HEK293T (cell line): ENCODE data around the gene LGI4.

Experiments used
- CTCF ChIA-PET: fragments of 350-600 bp; formaldehyde crosslinking; extraction: SDS; loops from one replicate; lab custom pipeline; 2021; ENCODE audit warnings: antibody characterized with exemption, inconsistent platforms; lab: Yijun Ruan, JAX
- POLR2A ChIA-PET: fragments of 350-600 bp; formaldehyde crosslinking; extraction: SDS; loops from one replicate; lab custom pipeline; 2020; ENCODE audit warnings: antibody characterized with exemption, inconsistent platforms; lab: Yijun Ruan, JAX
- DNase-seq: peaks from one replicate; pipeline ENCODE4 v3.0.0; 2012; ENCODE audit warnings: mixed read lengths; ENCODE audit errors: extremely low spot score
- ARNT ChIP-seq: fragments of 450-650 bp; IDR thresholded peaks from 2 replicates; pipeline ENCODE4 v1.6.1; 2017; ENCODE audit warnings: mild to moderate bottlenecking
- CTBP1 ChIP-seq: fragments of 450-650 bp; IDR thresholded peaks from 2 replicates; pipeline ENCODE4 v1.6.1; 2016; ENCODE audit warnings: borderline replicate concordance
- ELF4 ChIP-seq: fragments of 450-650 bp; IDR thresholded peaks from 2 replicates; pipeline ENCODE4 v1.6.1; 2017; ENCODE audit warnings: antibody characterized with exemption
- FOXA1 ChIP-seq: fragments of 450-650 bp; IDR thresholded peaks from 2 replicates; pipeline ENCODE4 v1.6.1; 2016; ENCODE audit warnings: mild to moderate bottlenecking
- FOXK2 ChIP-seq: fragments of 450-650 bp; IDR thresholded peaks from 2 replicates; pipeline ENCODE4 v1.6.1; 2016; ENCODE audit warnings: mild to moderate bottlenecking
- FOXM1 ChIP-seq: fragments of 450-650 bp; IDR thresholded peaks from 2 replicates; pipeline ENCODE4 v1.6.1; 2017; ENCODE audit warnings: mild to moderate bottlenecking, borderline replicate concordance
- HDGF ChIP-seq: fragments of 450-650 bp; IDR thresholded peaks from 2 replicates; pipeline ENCODE4 v1.6.1; 2017; ENCODE audit warnings: antibody characterized with exemption, borderline replicate concordance
- L3MBTL2 ChIP-seq: fragments of 450-650 bp; conservative IDR thresholded peaks from 2 replicates; pipeline ENCODE4 v1.6.1; 2016; ENCODE audit warnings: mild to moderate bottlenecking
- LEF1 ChIP-seq: fragments of 450-650 bp; IDR thresholded peaks from 2 replicates; pipeline ENCODE4 v1.6.1; 2017; ENCODE audit warnings: mild to moderate bottlenecking, borderline replicate concordance
- NFRKB ChIP-seq: fragments of 450-650 bp; IDR thresholded peaks from 2 replicates; pipeline ENCODE4 v1.6.1; 2016; ENCODE audit warnings: mild to moderate bottlenecking, moderate library complexity
- PKNOX1 ChIP-seq: fragments of 450-650 bp; IDR thresholded peaks from 2 replicates; pipeline ENCODE4 v1.6.1; 2016
- SP1 ChIP-seq: fragments of 450-650 bp; IDR thresholded peaks from 2 replicates; pipeline ENCODE4 v1.6.1; 2017
- SUZ12 ChIP-seq: fragments of 450-650 bp; IDR thresholded peaks from 2 replicates; pipeline ENCODE4 v1.6.1; 2016; ENCODE audit warnings: mild to moderate bottlenecking
- TARDBP ChIP-seq: fragments of 450-650 bp; IDR thresholded peaks from 2 replicates; pipeline ENCODE4 v1.6.1; 2016
- ZNF384 ChIP-seq: fragments of 450-650 bp; IDR thresholded peaks from 2 replicates; pipeline ENCODE4 v1.6.1; 2016

LGI4 gene

GRCh38 chr19:35140962-35141836 lies 6.3 kb upstream of the LGI4 start:
- peak; percentile 99 for DNase-seq
- TF ChIP-seq FOXM1 (no peak), FOXA1 (no peak), NFRKB (no peak), SUZ12 (no peak)
- ChIA-PET POLR2A (interaction anchor here (0.9 to 1.5 kb wide), 6 partner anchors 11 to 128 kb away, joined by 3 to 7 read pairs (median 4); partner anchors contain the start of genes FXYD5 and USF2), CTCF (interaction anchor here (0.7 to 1.4 kb wide), 7 partner anchors 11 to 126 kb away, joined by 3 to 7 read pairs (median 3); partner anchors contain the start of gene FXYD5)

- ChIA-PET CTCF (interaction anchor here (1.1 to 1.4 kb wide), 2 partner anchors 13 to 96 kb away, joined by 3 to 5 read pairs; no protein-coding TSS in a partner anchor), POLR2A (interaction anchor here (1.5 kb wide), 1 partner anchor 129 kb away, joined by 4 read pairs; the partner anchor contains the start of gene USF2)
- TF ChIP-seq ZNF384: no peak
- TF ChIP-seq ARNT: no peak
- no peak for TF ChIP-seq FOXM1
- TF ChIP-seq LEF1: no peak
- no peak for TF ChIP-seq ELF4
- no peak for TF ChIP-seq SP1
- TF ChIP-seq FOXK2: no peak
- TF ChIP-seq L3MBTL2: no peak
- TF ChIP-seq HDGF: no peak
- TF ChIP-seq NFRKB: no peak
- no peak for DNase-seq
Observed at GRCh38 chr19:35140207-35140961, 5.5 kb upstream of the LGI4 start.

GRCh38 chr19:35138305-35138892 lies 3.5 kb upstream of the LGI4 start, which contains the start of gene FXYD1:
FXYD1 (plus strand) TSS chr19:35138824; CDS start chr19:35140080, 1,256 bp downstream.
- TF ChIP-seq PKNOX1 (no peak), FOXA1 (no peak), SUZ12 (no peak), L3MBTL2 (no peak), HDGF (no peak), SP1 (no peak), CTBP1 (no peak), TARDBP (no peak), ELF4 (no peak), FOXM1 (no peak), FOXK2 (no peak), ARNT (no peak)
- ChIA-PET CTCF (no interaction called here), POLR2A (no interaction called here)
- DNase-seq: no peak

GRCh38 chr19:35136977-35137702 lies 2.3 kb upstream of the LGI4 start:
- TF ChIP-seq PKNOX1 (no peak), CTBP1 (no peak), FOXK2 (no peak), FOXA1 (no peak), ARNT (no peak)
- DNase-seq: no peak
- ChIA-PET POLR2A (no interaction called here), CTCF (interaction anchor here (1.2 kb wide), 1 partner anchor 13 kb away, joined by 3 read pairs; no protein-coding TSS in a partner anchor)

- ChIA-PET POLR2A (interaction anchor here (1.2 to 1.3 kb wide), 2 partner anchors 12 to 22 kb away, joined by 5 to 6 read pairs; no protein-coding TSS in a partner anchor), CTCF (interaction anchor here (0.9 to 1.3 kb wide), 5 partner anchors 9 to 92 kb away, joined by 3 to 4 read pairs (median 3); no protein-coding TSS in a partner anchor)
- no peak for TF ChIP-seq ZNF384
- TF ChIP-seq ARNT: no peak
- TF ChIP-seq LEF1: no peak
- no peak for TF ChIP-seq HDGF
- no peak for TF ChIP-seq FOXA1
- TF ChIP-seq SP1: no peak
- DNase-seq: no peak
Observed at GRCh38 chr19:35136231-35136630, 1.4 kb upstream of the LGI4 start.
